HG03457 (cell line): ENCODE data around the gene HMMR.
"Not testable (repeated sequence)": the region's sequence is repeated elsewhere in the genome, so short reads cannot be mapped to it uniquely, and the experiment has no call there.

Experiments used
- ATAC-seq: cut with Tn5 transposase; IDR thresholded peaks from one replicate; pipeline ENCODE4 v1.9.1; 2021; ENCODE audit warnings: moderate number of reproducible peaks; ENCODE audit not compliant: unreplicated experiment

The HMMR gene

GRCh38 chr5:163460562-163461171, at the start of gene HMMR:
Gene HMMR (plus strand): TSS chr5:163460632. CDS start chr5:163460693, 61 bp downstream.
- no peak for ATAC-seq

GRCh38 chr5:163415673-163416072, 44.8 kb upstream of the HMMR start:
- not testable (repeated sequence) for ATAC-seq

- ATAC-seq = no peak
These were observed 35.6 kb upstream of the HMMR start for GRCh38 chr5:163424836-163425235.

GRCh38 chr5:163426128-163426527, 34.3 kb upstream of the HMMR start:
- ATAC-seq = not testable (repeated sequence)

GRCh38 chr5:163432544-163432943, 27.9 kb upstream of the HMMR start:
- ATAC-seq = no peak

- ATAC-seq = no peak
These were observed 27.2 kb upstream of the HMMR start for GRCh38 chr5:163433271-163433670.

- no peak for ATAC-seq
These were observed 26.0 kb upstream of the HMMR start for GRCh38 chr5:163434401-163434866.

GRCh38 chr5:163436515-163436914, 23.9 kb upstream of the HMMR start:
- ATAC-seq = no peak

- no peak for ATAC-seq
These were observed 23.5 kb upstream of the HMMR start for GRCh38 chr5:163437011-163437308.

GRCh38 chr5:163437309-163438182, 22.9 kb upstream of the HMMR start, which contains the start of gene CCNG1:
Gene CCNG1 (plus strand): TSS chr5:163437595. CDS start chr5:163439257, 1,662 bp downstream.
- peak; percentile 96 for ATAC-seq

- no peak for ATAC-seq
These were observed 21.4 kb upstream of the HMMR start for GRCh38 chr5:163439092-163439425.

GRCh38 chr5:163440954-163441353, 19.5 kb upstream of the HMMR start:
- ATAC-seq = no peak

GRCh38 chr5:163444526-163444925, 15.9 kb upstream of the HMMR start:
- ATAC-seq = no peak

- ATAC-seq = no peak
These were observed 15.1 kb upstream of the HMMR start for GRCh38 chr5:163445345-163445744.

- no peak for ATAC-seq
These were observed 13.2 kb upstream of the HMMR start for GRCh38 chr5:163447191-163447590.

- no peak for ATAC-seq
These were observed 12.6 kb upstream of the HMMR start for GRCh38 chr5:163447875-163448274.

- no peak for ATAC-seq
These were observed 11.9 kb upstream of the HMMR start for GRCh38 chr5:163448491-163448890.

GRCh38 chr5:163451489-163451888, 8.9 kb upstream of the HMMR start:
- no peak for ATAC-seq

- no peak for ATAC-seq
These were observed 6.7 kb upstream of the HMMR start for GRCh38 chr5:163453705-163454104.

- ATAC-seq = not testable (repeated sequence)
These were observed 5.0 kb upstream of the HMMR start for GRCh38 chr5:163455406-163455805.

GRCh38 chr5:163456029-163456589, 4.3 kb upstream of the HMMR start:
- ATAC-seq = no peak

- ATAC-seq = no peak
These were observed 3.6 kb upstream of the HMMR start for GRCh38 chr5:163456840-163457239.
